Muscle layer of duodenum (tissue), 2 donors: Measurements from ENCODE around the gene RB1.
A peak's percentile ranks its signal among the peaks of the same experiment; 100 is the strongest.
"Not testable (repeated sequence)": the region's sequence is repeated elsewhere in the genome, so short reads cannot be mapped to it uniquely, and the experiment has no call there.

Source experiments
- H3K27ac ChIP-seq: one replicate; pipeline ENCODE4 v1.7.0; 2013; ENCODE audit warnings: mild to moderate bottlenecking, low read length
- H3K27me3 ChIP-seq: one replicate; pipeline ENCODE4 v1.7.0; 2013; ENCODE audit warnings: low read depth, mild to moderate bottlenecking, control low read depth, low read length
- H3K36me3 ChIP-seq, 2 donors: one replicate each; pipeline ENCODE4 v1.7.0; 2013; ENCODE audit warnings: low read length in 2 of 2, control low read depth in 1 of 2, mild to moderate bottlenecking in 1 of 2; ENCODE audit not compliant: insufficient read depth in 2 of 2, control insufficient read depth in 1 of 2
- H3K4me1 ChIP-seq, 2 donors: one replicate each; pipeline ENCODE4 v1.7.0; 2013; ENCODE audit warnings: low read length in 2 of 2, mild to moderate bottlenecking in 2 of 2, control low read depth in 1 of 2, moderate library complexity in 1 of 2; ENCODE audit not compliant: insufficient read depth in 2 of 2, control insufficient read depth in 1 of 2
- H3K4me3 ChIP-seq, 2 donors: one replicate each; pipeline ENCODE4 v1.7.0; 2013; ENCODE audit warnings: low read length in 2 of 2, low read depth in 1 of 2, mild to moderate bottlenecking in 1 of 2
- H3K9me3 ChIP-seq, 2 donors: one replicate each; pipeline ENCODE4 v1.7.0; 2013; ENCODE audit warnings: low read length in 2 of 2, control low read depth in 1 of 2, mild to moderate bottlenecking in 1 of 2; ENCODE audit not compliant: control insufficient read depth in 1 of 2
- donor health status: healthy.

The RB1 gene

GRCh38 chr13:48319531-48320398 is 16.2 kb downstream of the RB1 start:
- H3K27ac ChIP-seq, result no peak overlapping the region
- no peaks in the 10 kb centered on the region for H3K27me3 ChIP-seq
- no peaks in the 10 kb centered on the region for H3K4me1 ChIP-seq
- H3K9me3 ChIP-seq, result no peaks in the 10 kb centered on the region
- H3K4me3 ChIP-seq, result peak overlapping the region; percentile 30 to 45
- peaks cover 0 to 39% of the 10 kb centered on the region in 2 donors for H3K36me3 ChIP-seq

- Histone ChIP-seq H3K4me1 (no peaks in the 10 kb centered on the region), H3K36me3 (peaks cover 0 to 39% of the 10 kb centered on the region in 2 donors), H3K4me3 (peak overlapping the region; percentile 30 to 40)
Observed at GRCh38 chr13:48320399-48320790, 16.8 kb downstream of the RB1 start.

DNA sequence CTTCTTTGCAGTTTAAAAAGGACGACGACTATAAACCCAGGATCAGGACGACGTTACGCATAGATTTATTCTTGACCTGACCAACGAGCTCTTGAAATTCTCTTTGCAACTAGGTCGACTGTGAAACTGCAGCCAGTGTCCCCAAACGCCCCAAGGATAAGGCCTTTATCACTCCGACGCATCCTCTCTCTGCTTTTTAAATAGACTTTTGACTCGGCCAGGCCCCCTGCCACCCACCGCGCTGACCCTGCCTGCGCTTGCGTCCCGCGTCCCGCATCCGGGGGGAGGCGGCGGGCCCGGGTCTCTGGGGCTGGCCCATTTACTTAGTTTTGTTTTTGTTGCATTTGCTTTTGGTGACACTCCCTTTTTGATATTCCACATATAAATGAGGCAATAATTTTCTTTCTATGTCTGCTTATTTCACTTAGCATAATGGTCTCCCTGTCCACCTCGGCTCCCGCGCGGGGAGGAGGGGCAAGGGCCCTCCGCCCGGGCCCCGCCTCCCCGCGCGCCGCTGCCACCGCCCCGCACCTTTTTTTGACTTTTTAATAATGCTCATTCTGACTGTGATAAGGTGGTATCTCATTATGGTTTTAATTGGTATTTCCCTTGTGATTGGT is 17.4 kb downstream of the RB1 start:
- no peaks in the 10 kb centered on the region for H3K4me1 ChIP-seq
- H3K9me3 ChIP-seq, result no peaks in the 10 kb centered on the region
- H3K36me3 ChIP-seq, result peaks cover 0 to 37% of the 10 kb centered on the region in 2 donors
- no peaks in the 10 kb centered on the region for H3K27me3 ChIP-seq
- H3K27ac ChIP-seq, result no peak overlapping the region
- peak overlapping the region in 1 of 2 donors; percentile 40 for H3K4me3 ChIP-seq

More at GRCh38 chr13:48320399-48320790, 16.8 kb downstream of the RB1 start:
- no peak overlapping the region for H3K27ac ChIP-seq
- H3K27me3 ChIP-seq, result no peaks in the 10 kb centered on the region
- H3K9me3 ChIP-seq, result no peaks in the 10 kb centered on the region

DNA sequence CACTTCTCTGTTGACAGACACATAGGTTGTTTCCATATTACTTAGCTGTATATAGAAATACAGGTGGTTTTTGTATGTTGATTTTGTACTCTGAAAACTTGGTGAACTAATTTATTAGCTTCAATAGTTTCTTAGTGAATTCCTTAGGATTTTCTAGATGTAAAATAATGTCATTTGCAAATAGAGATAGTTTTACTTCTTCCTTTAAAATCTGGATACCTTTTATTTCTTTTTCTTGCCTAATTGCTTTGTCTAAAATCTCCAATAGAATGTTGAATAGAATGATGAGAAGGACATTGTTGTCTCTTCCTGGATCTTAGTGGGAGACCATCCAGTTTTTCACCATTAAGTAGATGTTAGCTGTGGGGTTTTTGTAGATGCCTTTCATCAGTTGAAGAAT is 18.7 kb downstream of the RB1 start:
- Histone ChIP-seq H3K4me1 (no peaks in the 10 kb centered on the region), H3K9me3 (no peaks in the 10 kb centered on the region), H3K4me3 (no peak overlapping the region), H3K27ac (no peak overlapping the region), H3K27me3 (no peaks in the 10 kb centered on the region), H3K36me3 (peaks cover 0 to 26% of the 10 kb centered on the region in 2 donors)

- Histone ChIP-seq H3K27me3 (no peaks in the 10 kb centered on the region), H3K4me1 (no peaks in the 10 kb centered on the region), H3K4me3 (no peak overlapping the region), H3K36me3 (peaks cover 0 to 2% of the 10 kb centered on the region in 2 donors), H3K27ac (no peak overlapping the region), H3K9me3 (no peaks in the 10 kb centered on the region)
Observed at GRCh38 chr13:48333976-48334375, 30.4 kb downstream of the RB1 start.

DNA sequence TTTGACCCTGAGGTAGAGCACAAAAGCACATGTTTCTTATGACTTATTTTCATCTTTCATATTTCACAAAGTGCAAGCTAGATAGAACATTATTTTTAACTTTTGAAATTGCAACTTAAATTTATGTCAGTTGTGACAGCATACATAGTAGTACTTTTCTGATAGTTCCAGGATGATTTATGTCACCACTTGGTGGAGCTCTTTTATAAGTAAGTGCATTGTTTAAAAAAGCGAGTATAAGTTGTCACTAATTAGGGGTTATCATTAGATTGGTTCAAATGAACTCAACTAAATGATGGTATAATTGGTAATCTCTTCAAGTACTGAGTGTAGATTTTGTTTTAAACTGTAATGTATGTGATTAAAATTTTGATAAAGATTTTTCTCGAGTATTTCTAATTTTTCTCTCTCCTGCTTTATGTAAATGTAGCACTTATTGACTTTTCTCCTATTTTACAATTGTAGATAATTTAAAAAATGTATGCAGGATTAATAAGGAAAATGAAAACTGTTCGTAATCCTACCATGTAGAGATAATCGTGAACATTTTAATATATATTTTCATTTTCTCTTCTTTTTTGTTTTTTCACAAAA is 31.1 kb downstream of the RB1 start:
- no peaks in the 10 kb centered on the region for H3K4me1 ChIP-seq
- peaks cover 0 to 9% of the 10 kb centered on the region in 2 donors for H3K36me3 ChIP-seq
- H3K27me3 ChIP-seq, result no peaks in the 10 kb centered on the region
- no peak overlapping the region for H3K27ac ChIP-seq
- no peak overlapping the region for H3K4me3 ChIP-seq
- no peaks in the 10 kb centered on the region for H3K9me3 ChIP-seq

DNA sequence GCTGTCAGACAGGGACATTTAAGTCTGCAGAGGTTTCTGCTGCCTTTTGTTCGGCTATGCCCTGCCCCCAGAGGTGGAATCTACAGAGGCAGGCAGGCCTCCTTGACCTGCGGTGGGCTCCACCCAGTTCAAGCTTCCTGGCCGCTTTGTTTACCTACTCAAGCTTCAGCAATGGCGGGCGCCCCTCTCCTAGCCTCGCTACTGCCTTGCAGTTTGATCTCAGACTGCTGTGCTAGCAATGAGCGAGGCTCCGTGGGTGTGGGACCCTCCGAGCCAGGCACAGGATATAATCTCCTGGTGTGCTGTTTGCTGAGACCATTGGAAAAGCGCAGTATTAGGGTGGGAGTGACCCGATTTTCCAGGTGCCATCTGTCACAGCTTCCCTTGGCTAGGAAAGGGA is 35.6 kb downstream of the RB1 start:
- H3K27ac ChIP-seq, H3K4me3 ChIP-seq: not testable (repeated sequence)

DNA sequence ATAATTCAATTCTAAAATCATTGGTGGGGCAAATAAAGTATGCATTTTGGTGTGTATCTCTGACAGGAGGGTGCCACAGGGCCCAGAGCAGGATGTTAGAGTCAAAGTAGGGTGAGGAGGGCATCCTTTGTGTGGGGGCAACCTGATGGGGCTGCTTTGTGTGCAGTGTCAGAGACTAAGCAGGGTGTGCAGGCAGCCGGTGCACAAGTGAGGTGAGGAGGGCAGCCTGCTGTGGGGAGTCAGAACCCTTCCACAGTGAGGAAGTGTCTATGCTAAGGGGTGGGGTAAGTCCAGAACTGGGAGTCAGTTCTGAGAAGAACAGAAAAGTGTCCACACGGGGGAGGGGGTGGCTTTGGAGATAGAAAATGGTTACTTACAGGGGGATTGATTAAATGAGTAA is 40.7 kb downstream of the RB1 start:
- Histone ChIP-seq H3K27ac (no peak overlapping the region), H3K4me3 (no peak overlapping the region), H3K27me3 (no peaks in the 10 kb centered on the region), H3K9me3 (no peaks in the 10 kb centered on the region), H3K36me3 (peaks cover 0 to 23% of the 10 kb centered on the region in 2 donors), H3K4me1 (no peaks in the 10 kb centered on the region)

More for the DNA sequence above, 35.6 kb downstream of the RB1 start:
- not testable (repeated sequence) for H3K27me3 ChIP-seq, H3K9me3 ChIP-seq, H3K4me1 ChIP-seq
- H3K36me3 ChIP-seq, result peaks cover 0 to 12% of the 10 kb centered on the region in 2 donors

DNA sequence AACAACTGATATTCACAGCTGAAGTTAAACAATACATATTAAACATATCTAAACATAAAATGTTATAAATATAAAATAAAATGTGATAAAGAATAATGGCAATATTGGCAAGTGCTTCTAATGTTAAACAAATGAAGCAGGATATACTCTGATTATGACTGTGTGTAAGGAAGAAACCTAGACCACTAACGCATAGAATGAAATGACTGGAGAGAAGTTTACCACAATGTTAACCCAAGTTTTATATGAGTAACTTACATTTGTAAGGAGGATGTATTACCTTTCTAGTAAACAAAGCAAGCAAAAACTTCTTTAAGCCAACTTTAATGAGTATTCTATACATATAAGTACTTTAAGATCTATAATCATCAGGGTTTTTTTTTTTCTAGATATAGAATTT is 43.0 kb downstream of the RB1 start:
- Histone ChIP-seq H3K4me1 (no peaks in the 10 kb centered on the region), H3K27ac (no peak overlapping the region), H3K9me3 (peaks cover 0 to 7% of the 10 kb centered on the region in 2 donors), H3K36me3 (peaks cover 0 to 38% of the 10 kb centered on the region in 2 donors), H3K27me3 (no peaks in the 10 kb centered on the region), H3K4me3 (no peak overlapping the region)

DNA sequence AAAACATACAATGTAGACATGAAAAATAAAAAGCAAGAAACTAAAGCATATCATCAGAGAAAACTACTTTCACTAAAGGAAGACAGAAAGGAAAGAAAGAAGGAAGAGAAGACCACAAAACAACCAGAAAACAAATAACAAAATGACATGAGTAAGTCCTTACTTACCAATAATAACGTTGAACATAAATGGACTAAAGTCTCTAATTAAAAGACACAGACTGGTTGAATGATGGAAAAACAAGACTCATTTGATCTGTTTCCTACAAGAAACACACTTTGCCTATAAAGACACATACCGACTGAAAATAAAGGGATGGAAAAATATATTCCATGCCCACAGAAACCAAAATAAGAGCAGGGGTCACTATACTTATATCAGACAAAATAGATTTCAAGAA is 46.0 kb downstream of the RB1 start:
- Histone ChIP-seq H3K27ac (no peak overlapping the region), H3K4me3 (no peak overlapping the region), H3K9me3 (peaks cover 5 to 11% of the 10 kb centered on the region in 2 donors), H3K4me1 (no peaks in the 10 kb centered on the region), H3K27me3 (no peaks in the 10 kb centered on the region), H3K36me3 (peaks cover 0 to 38% of the 10 kb centered on the region in 2 donors)

- no peaks in the 10 kb centered on the region for H3K4me1 ChIP-seq
- peaks cover 5 to 11% of the 10 kb centered on the region in 2 donors for H3K9me3 ChIP-seq
- no peak overlapping the region for H3K27ac ChIP-seq
- H3K4me3 ChIP-seq, result no peak overlapping the region
- H3K27me3 ChIP-seq, result no peaks in the 10 kb centered on the region
- peaks cover 0 to 26% of the 10 kb centered on the region in 2 donors for H3K36me3 ChIP-seq
Observed at GRCh38 chr13:48353590-48353989, 50.0 kb downstream of the RB1 start.
